ENCODE measurements around the gene NAP1L4.
"Not testable (repeated sequence)": the region's sequence is repeated elsewhere in the genome, so short reads cannot be mapped to it uniquely, and the experiment has no call there.

Gene NAP1L4

DNA sequence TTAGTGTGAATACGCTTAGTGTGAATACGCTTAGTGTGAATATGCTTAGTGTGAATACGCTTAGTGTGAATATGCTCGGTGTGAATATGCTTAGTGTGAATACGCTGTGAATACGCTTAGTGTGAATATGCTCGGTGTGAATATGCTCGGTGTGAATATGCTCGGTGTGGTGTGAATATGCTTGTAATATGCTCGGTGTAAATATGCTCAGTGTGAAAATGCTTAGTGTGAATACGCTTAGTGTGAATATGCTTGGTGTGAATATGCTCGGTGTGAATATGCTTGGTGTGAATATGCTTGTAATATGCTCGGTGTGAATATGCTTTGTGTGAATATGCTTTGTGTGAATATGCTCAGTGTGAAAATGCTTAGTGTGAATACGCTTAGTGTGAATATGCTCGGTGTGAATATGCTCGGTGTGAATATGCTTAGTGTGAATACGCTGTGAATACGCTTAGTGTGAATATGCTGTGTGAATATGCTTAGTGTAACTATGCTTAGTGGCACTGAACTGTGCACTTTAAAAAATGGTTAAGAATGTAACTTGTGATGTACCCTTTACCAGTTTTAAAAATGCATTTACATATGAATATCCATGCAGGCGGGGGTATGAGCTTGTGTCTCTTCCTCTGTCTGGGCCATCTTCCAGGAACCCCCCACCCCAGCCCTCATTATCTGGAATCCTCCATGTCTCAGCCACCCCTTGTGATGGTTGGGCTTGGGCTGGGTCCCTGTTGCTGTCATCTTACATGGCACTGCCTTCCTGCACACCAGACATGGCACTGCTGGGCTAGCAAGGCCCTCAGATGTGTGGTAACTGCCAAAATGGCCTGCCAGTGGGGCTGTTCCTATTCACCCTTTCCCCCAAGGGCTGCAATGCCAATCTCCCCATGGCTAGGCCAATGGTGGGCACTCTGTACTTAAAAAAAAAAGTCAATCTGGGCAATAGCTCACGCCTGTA, 53.4 kb downstream of the NAP1L4 start:
- in situ Hi-C loops (cut with MboI; ENCODE audit: low sequenced_read_pairs) = not testable (repeated sequence)

GRCh38 chr11:2937641-2938457, 54.3 kb downstream of the NAP1L4 start:
- in situ Hi-C loops (cut with MboI; ENCODE audit: low sequenced_read_pairs) = not testable (repeated sequence)

GRCh38 chr11:2934611-2935239, 57.4 kb downstream of the NAP1L4 start:
- in situ Hi-C loops (cut with MboI; ENCODE audit: low sequenced_read_pairs) = no loop called here

DNA sequence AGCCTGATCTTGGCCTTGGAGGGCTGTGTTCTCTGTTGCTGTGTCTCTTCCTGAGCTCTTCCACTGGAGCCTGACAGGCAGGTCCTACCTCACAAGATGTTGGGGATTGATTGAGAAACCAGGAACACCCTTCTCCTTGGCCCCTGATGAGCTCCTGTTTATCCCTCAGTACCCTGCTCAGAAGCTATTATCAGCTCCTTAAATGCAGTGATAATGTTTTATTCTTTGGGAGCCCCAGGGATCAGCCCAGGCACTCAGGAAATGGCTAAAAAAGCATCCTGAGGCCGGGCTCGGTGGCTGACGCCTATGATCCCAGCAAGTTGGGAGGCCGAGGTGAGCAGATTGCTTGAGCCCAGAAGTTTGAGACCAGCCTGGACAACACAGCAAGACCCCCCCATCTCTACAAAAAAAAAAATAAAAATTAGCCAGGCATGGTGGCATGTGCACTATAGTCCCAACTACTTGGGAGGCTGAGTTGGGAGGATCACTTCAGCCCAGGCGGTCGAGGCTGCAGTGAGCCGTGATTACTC, 58.0 kb downstream of the NAP1L4 start:
- in situ Hi-C loops (cut with MboI; ENCODE audit: low sequenced_read_pairs) = no loop called here

DNA sequence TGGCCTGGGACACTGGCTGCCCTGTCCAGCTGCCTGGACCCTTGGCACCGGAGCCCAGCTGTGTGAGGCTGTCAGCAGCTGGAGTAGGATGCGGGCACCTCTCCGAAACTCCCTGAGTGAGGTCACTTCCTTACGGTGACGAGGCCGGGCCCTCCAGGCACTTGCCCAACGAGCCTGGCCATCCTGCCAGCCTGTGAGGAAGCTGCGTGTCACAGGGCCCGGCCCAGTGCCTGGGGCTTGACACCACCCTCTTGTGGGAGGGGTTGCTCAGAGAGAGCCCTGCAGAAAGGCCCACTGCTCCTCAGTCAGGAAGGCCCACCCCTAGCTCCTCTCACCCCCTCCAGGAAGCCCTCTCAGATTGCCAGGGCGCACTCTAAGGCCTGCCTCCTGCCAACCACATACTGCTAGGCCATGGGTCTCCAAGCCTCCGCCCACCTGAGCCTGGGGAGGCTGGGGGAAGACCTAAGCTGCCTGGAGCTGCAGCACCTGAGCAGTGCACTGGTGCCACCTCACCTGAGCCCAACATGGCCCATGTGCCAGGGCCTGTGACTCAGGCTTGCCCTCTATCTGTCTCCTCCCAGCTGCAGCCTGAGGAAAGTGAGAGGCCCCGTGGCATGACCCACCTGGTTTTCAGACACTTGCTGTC, 58.6 kb downstream of the NAP1L4 start:
- in situ Hi-C loops (cut with MboI; ENCODE audit: low sequenced_read_pairs) = no loop called here

DNA sequence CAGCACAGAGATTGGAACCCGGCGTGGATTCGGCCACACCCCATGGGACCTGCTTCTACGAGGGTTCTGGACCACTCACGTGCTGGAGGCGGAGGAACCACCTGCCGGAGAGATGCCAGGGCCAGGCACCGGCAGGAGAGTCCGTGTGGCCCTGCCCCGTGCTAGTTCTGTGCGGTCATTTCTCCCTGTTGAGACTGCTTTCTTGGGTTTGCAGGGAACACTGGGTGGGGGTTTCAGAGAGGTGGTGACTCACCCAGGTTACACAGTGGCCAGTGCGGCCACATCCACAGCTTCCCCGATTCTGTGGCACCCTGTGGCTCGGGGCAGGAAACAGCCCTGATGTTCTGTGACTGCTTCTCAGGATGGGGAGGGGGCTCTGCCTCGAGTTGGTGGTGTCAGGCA, 59.3 kb downstream of the NAP1L4 start:
- in situ Hi-C loops (cut with MboI; ENCODE audit: low sequenced_read_pairs) = no loop called here

- in situ Hi-C loops (cut with MboI; ENCODE audit: low sequenced_read_pairs) = no loop called here
Observed at GRCh38 chr11:2931771-2932738, 60.1 kb downstream of the NAP1L4 start.

GRCh38 chr11:2931420-2931746, 60.7 kb downstream of the NAP1L4 start:
- in situ Hi-C loops (cut with MboI; ENCODE audit: low sequenced_read_pairs) = no loop called here

GRCh38 chr11:2930704-2931419, 61.3 kb downstream of the NAP1L4 start:
- in situ Hi-C loops (cut with MboI; ENCODE audit: low sequenced_read_pairs) = no loop called here

DNA sequence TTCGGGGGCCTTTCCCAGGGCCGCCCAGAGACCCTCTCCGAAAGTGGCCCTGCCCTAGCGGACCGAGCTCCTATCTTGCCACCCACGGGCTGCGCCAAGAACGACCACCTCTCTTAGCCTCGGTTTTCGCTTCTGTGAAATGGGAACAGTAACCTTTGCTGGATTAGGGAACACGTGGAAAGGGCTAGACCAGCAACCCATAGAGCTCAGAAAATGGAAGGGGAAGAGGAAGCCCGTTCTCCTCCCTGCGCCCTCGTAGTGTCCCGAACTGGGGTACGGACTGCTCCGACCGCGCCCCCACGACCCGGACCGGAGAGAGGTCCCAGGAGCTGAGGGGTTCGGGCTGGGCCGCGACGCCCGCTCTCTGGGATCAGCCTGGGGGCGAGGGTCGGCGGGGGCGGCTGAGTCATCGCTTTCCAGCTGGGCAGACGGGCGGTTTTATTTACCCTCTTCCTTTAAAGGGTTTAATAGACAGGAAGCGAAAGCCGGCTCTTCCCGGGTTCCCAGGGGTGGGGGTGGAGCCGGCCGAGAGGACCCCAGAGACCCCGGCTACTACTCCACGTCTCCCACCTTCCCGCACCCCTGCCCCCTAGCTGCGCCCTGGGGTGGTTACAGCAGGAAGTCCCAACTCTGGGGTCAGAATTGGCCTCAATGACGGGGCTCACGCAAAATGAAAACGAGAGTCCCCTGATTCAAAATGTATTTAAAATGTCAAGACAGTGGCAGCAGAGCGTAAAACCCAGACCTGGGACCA, 62.0 kb downstream of the NAP1L4 start:
- in situ Hi-C loops (cut with MboI; ENCODE audit: low sequenced_read_pairs) = no loop called here

- in situ Hi-C loops (cut with MboI; ENCODE audit: low sequenced_read_pairs) = no loop called here
Observed at GRCh38 chr11:2929531-2929949, 62.6 kb downstream of the NAP1L4 start.

- in situ Hi-C loops (cut with MboI; ENCODE audit: low sequenced_read_pairs) = no loop called here
Observed at GRCh38 chr11:2928605-2929530, 63.3 kb downstream of the NAP1L4 start, which contains the start of gene PHLDA2. PHLDA2 (minus strand) TSS chr11:2929420; CDS start chr11:2929364, 56 bp downstream.

GRCh38 chr11:2927851-2928604, 64.1 kb downstream of the NAP1L4 start:
- in situ Hi-C loops (cut with MboI; ENCODE audit: low sequenced_read_pairs) = no loop called here

DNA sequence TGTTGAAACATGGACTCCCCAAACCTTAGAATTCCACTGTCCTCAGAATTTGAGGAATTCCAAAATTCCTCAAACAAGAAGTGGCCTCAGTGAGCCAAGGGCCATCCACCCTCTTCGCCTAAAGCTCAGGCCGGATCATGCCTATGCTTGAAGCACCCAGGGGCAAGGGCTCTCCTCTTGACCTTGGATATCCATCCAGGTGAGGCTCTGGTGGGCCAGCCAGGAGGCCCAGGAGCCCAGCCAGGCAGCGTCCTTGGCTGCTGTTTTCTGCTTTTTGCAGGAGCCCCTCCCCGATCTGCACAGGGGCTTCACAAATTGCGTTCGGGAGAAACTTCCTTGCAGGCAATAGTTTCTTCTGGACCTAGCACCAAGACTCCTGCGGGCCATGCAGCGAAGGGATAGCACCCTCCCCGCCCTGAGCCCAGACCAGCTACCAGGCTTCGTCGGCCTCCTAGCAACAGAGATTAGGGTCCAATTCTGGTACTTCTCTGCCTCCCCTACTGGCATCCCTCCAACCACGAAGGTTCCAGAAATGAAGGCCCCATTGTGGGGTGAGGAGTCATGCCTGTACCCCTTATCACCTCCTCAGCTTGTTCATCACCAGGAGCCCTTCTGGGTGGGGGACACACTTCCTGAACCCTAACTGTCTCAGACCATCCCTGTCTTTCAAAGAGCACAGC, 64.9 kb downstream of the NAP1L4 start:
- in situ Hi-C loops (cut with MboI; ENCODE audit: low sequenced_read_pairs) = no loop called here

- in situ Hi-C loops (cut with MboI; ENCODE audit: low sequenced_read_pairs) = no loop called here
Observed at GRCh38 chr11:2926611-2927051, 65.5 kb downstream of the NAP1L4 start.
